Fibroblast of villous mesenchyme (primary cell): ENCODE results near the gene TRIP11. TPM values are rescaled to one million over a fixed set of nuclear protein-coding genes. Genes with fewer than 3 reads are reported as not detected.

Source experiments
- DNase-seq: peaks from one replicate; pipeline ENCODE4 v3.0.0-alpha.2; 2010; ENCODE audit warnings: low read depth
- H3K4me3 ChIP-seq: 2 replicates; pipeline ENCODE4 v1.5.1; 2011; ENCODE audit warnings: low read depth, mild to moderate bottlenecking, low read length
- total RNA-seq: library from RNA; depleted of rRNA; stranded (reverse); fragments of >200 nt; gene quantifications from 2 replicates; pipeline ENCODE4 v1.2.3, GENCODE V29; 2012
- TF ChIP-seq, protein P1 (sequence below): IDR thresholded peaks from 2 replicates; pipeline ENCODE4 v1.5.1; 2012; ENCODE audit warnings: low read depth, mild to moderate bottlenecking, low read length; ENCODE audit not compliant: insufficient read depth

Gene TRIP11
- total RNA-seq, 1 donor = 45.3 TPM

- H3K4me3 ChIP-seq = no peak overlapping the region
- TF ChIP-seq, protein P1, sequence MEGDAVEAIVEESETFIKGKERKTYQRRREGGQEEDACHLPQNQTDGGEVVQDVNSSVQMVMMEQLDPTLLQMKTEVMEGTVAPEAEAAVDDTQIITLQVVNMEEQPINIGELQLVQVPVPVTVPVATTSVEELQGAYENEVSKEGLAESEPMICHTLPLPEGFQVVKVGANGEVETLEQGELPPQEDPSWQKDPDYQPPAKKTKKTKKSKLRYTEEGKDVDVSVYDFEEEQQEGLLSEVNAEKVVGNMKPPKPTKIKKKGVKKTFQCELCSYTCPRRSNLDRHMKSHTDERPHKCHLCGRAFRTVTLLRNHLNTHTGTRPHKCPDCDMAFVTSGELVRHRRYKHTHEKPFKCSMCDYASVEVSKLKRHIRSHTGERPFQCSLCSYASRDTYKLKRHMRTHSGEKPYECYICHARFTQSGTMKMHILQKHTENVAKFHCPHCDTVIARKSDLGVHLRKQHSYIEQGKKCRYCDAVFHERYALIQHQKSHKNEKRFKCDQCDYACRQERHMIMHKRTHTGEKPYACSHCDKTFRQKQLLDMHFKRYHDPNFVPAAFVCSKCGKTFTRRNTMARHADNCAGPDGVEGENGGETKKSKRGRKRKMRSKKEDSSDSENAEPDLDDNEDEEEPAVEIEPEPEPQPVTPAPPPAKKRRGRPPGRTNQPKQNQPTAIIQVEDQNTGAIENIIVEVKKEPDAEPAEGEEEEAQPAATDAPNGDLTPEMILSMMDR = no peak
- DNase-seq = no peak
These were observed 68.6 kb downstream of the TRIP11 start for GRCh38 chr14:91971188-91971778.

- TF ChIP-seq, protein P1 = no peak
- DNase-seq = no peak
- no peak overlapping the region for H3K4me3 ChIP-seq
These were observed 71.6 kb downstream of the TRIP11 start for GRCh38 chr14:91968280-91968679.

DNA sequence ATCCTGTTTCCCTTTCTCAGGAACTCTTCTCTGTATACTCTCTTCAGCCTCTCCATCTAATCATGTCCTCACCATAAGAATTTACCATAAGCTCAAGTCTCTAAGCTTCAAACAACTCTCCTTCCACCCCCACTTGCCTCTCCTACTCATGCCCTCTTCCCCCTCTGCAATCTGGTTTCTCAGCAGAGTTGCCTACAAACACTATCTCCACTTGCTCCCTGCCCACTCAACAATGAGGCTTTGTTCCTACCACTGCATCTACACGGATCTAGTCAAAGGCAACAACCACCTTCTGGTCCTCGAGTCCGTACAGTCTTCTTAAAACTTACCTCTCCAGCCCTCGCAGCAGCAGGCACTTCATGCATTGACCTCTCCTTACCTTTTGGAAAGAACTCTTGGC, 75.1 kb downstream of the TRIP11 start:
- DNase-seq = no peak
- H3K4me3 ChIP-seq = no peak overlapping the region
- TF ChIP-seq, protein P1 = no peak

GRCh38 chr14:91964011-91964410, 75.8 kb downstream of the TRIP11 start:
- DNase-seq = no peak
- no peak overlapping the region for H3K4me3 ChIP-seq
- TF ChIP-seq, protein P1 = no peak

GRCh38 chr14:91963465-91963864, 76.4 kb downstream of the TRIP11 start:
- peak; percentile 76 for DNase-seq

GRCh38 chr14:91961297-91962220, 78.3 kb downstream of the TRIP11 start:
- H3K4me3 ChIP-seq = no peak overlapping the region
- DNase-seq = peak; percentile 55
- TF ChIP-seq, protein P1 = no peak

More at GRCh38 chr14:91963465-91963864, 76.4 kb downstream of the TRIP11 start:
- TF ChIP-seq, protein P1 = no peak
- H3K4me3 ChIP-seq = no peak overlapping the region
